KOPT-K1 (cell line): ENCODE measurements around the gene HYCC1.
A peak's percentile ranks its signal among the peaks of the same experiment; 100 is the strongest.
"Not testable (repeated sequence)": the region's sequence is repeated elsewhere in the genome, so short reads cannot be mapped to it uniquely, and the experiment has no call there.

ENCODE experiments used
- H3K27ac ChIP-seq: fragments of 200-600 bp; sonication (generic); 2 replicates; pipeline ENCODE4 v1.5.1; 2016; ENCODE audit warnings: antibody characterized with exemption, mild to moderate bottlenecking, low read depth, low read length; ENCODE audit not compliant: poor library complexity, severe bottlenecking
- H3K36me3 ChIP-seq: fragments of 200-600 bp; sonication (generic); 2 replicates; pipeline ENCODE4 v1.5.1; 2017; ENCODE audit warnings: antibody characterized with exemption, mild to moderate bottlenecking, low read length, moderate library complexity; ENCODE audit not compliant: insufficient read depth
- H3K9me3 ChIP-seq: fragments of 200-600 bp; sonication (generic); 2 replicates; pipeline ENCODE4 v1.5.1; 2017; ENCODE audit warnings: antibody characterized with exemption, low read length, mild to moderate bottlenecking; ENCODE audit not compliant: insufficient read depth, poor library complexity, severe bottlenecking

The HYCC1 gene

GRCh38 chr7:23013715-23014649 lies at the start of gene HYCC1:
HYCC1 (minus strand) TSS chr7:23014130; CDS start chr7:22991111, 23,019 bp downstream.
- H3K9me3 ChIP-seq = no peaks in the 10 kb centered on the region
- H3K27ac ChIP-seq = peak within 1 kb of the TSS; percentile 61
- H3K36me3 ChIP-seq = no peaks in the 10 kb centered on the region

- no peaks in the 10 kb centered on the region for H3K36me3 ChIP-seq
- H3K27ac ChIP-seq = no peak overlapping the region
- no peaks in the 10 kb centered on the region for H3K9me3 ChIP-seq
These were observed 48.5 kb upstream of the HYCC1 start for GRCh38 chr7:23062452-23062851.

GRCh38 chr7:23061327-23061726 lies 47.4 kb upstream of the HYCC1 start:
- H3K27ac ChIP-seq = no peak overlapping the region
- H3K36me3 ChIP-seq = no peaks in the 10 kb centered on the region
- no peaks in the 10 kb centered on the region for H3K9me3 ChIP-seq

- H3K27ac ChIP-seq = no peak overlapping the region
- no peaks in the 10 kb centered on the region for H3K36me3 ChIP-seq
These were observed 44.6 kb upstream of the HYCC1 start for GRCh38 chr7:23058408-23059096.

GRCh38 chr7:23055582-23056178 lies 41.8 kb upstream of the HYCC1 start:
- Histone ChIP-seq H3K36me3 (no peaks in the 10 kb centered on the region), H3K27ac (no peak overlapping the region), H3K9me3 (no peaks in the 10 kb centered on the region)

More at GRCh38 chr7:23058408-23059096, 44.6 kb upstream of the HYCC1 start:
- H3K9me3 ChIP-seq = no peaks in the 10 kb centered on the region

GRCh38 chr7:23051124-23051485 lies 37.2 kb upstream of the HYCC1 start:
- not testable (repeated sequence) for H3K9me3 ChIP-seq, H3K27ac ChIP-seq, H3K36me3 ChIP-seq

- H3K36me3 ChIP-seq, H3K27ac ChIP-seq, H3K9me3 ChIP-seq: not testable (repeated sequence)
These were observed 32.4 kb upstream of the HYCC1 start for GRCh38 chr7:23046336-23046735.

GRCh38 chr7:23045086-23045485 lies 31.2 kb upstream of the HYCC1 start:
- H3K9me3 ChIP-seq, H3K36me3 ChIP-seq, H3K27ac ChIP-seq: not testable (repeated sequence)

- Histone ChIP-seq H3K9me3 (peaks cover 4% of the 10 kb centered on the region), H3K36me3 (no peaks in the 10 kb centered on the region), H3K27ac (no peak overlapping the region)
These were observed 30.7 kb upstream of the HYCC1 start for GRCh38 chr7:23044581-23044980.

- peaks cover 4% of the 10 kb centered on the region for H3K9me3 ChIP-seq
- H3K27ac ChIP-seq = no peak overlapping the region
- no peaks in the 10 kb centered on the region for H3K36me3 ChIP-seq
These were observed 29.5 kb upstream of the HYCC1 start for GRCh38 chr7:23043441-23043840.

GRCh38 chr7:23039674-23040073 lies 25.7 kb upstream of the HYCC1 start:
- not testable (repeated sequence) for H3K27ac ChIP-seq, H3K36me3 ChIP-seq, H3K9me3 ChIP-seq

- not testable (repeated sequence) for H3K9me3 ChIP-seq, H3K36me3 ChIP-seq, H3K27ac ChIP-seq
These were observed 21.8 kb upstream of the HYCC1 start for GRCh38 chr7:23035542-23036371.

- H3K27ac ChIP-seq = no peak overlapping the region
- H3K36me3 ChIP-seq = no peaks in the 10 kb centered on the region
- H3K9me3 ChIP-seq = no peaks in the 10 kb centered on the region
These were observed 13.3 kb upstream of the HYCC1 start for GRCh38 chr7:23027261-23027660.

- Histone ChIP-seq H3K9me3 (no peaks in the 10 kb centered on the region), H3K36me3 (no peaks in the 10 kb centered on the region), H3K27ac (no peak overlapping the region)
These were observed 12.2 kb upstream of the HYCC1 start for GRCh38 chr7:23026164-23026563.

GRCh38 chr7:23024454-23024853 lies 10.5 kb upstream of the HYCC1 start:
- no peaks in the 10 kb centered on the region for H3K36me3 ChIP-seq
- H3K9me3 ChIP-seq = no peaks in the 10 kb centered on the region
- H3K27ac ChIP-seq = no peak overlapping the region
